Stomach (tissue), 4 donors: ENCODE results near the gene PRSS2.

ENCODE experiments used
- EP300 ChIP-seq: sonication (generic); formaldehyde crosslinking; IDR thresholded peaks from one replicate; pipeline ENCODE4 v1.6.1; 2017; ENCODE audit warnings: antibody characterized with exemption
- POLR2A ChIP-seq, 4 donors: fragments of 450-650 bp; IDR thresholded peaks; one replicate each; pipeline ENCODE4 v1.6.1; 2016; ENCODE audit warnings: antibody characterized with exemption in 4 of 4, control low read depth in 2 of 4, mild to moderate bottlenecking in 1 of 4, moderate library complexity in 1 of 4
- TF ChIP-seq, protein P1 (sequence below), 7 experiments: fragments of 450-650 bp in 4 of 7; fragments of 200-600 bp in 3 of 7; sonication (generic) in 3 of 7; IDR thresholded peaks; one replicate each; pipeline ENCODE4 v1.5.1; 2016 to 2019; ENCODE audit warnings: antibody characterized with exemption in 7 of 7, control low read depth in 2 of 7, mild to moderate bottlenecking in 1 of 7

DNA sequence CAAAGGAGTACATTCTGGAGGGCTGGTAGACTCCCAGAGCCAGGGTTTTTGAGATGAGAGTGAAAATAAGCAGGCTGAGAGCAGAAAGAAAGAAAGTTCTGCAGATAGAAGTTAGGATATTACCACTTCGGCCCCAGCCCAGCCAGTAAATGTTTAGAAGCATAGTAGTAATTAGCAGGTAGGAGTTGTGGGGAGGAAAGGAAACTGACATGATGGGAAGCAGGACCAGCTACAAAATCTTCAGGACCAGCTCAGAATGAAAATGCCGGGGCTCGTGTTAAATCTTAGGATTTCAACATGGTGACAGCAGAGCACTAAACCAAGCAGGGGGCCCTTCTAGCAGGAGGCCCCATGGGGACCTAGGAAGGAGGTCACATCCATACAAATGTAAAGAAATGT, 28.7 kb downstream of the PRSS2 start:
- TF ChIP-seq POLR2A (IDR thresholded peaks at IDR 0.05), result no peak
- TF ChIP-seq, protein P1, sequence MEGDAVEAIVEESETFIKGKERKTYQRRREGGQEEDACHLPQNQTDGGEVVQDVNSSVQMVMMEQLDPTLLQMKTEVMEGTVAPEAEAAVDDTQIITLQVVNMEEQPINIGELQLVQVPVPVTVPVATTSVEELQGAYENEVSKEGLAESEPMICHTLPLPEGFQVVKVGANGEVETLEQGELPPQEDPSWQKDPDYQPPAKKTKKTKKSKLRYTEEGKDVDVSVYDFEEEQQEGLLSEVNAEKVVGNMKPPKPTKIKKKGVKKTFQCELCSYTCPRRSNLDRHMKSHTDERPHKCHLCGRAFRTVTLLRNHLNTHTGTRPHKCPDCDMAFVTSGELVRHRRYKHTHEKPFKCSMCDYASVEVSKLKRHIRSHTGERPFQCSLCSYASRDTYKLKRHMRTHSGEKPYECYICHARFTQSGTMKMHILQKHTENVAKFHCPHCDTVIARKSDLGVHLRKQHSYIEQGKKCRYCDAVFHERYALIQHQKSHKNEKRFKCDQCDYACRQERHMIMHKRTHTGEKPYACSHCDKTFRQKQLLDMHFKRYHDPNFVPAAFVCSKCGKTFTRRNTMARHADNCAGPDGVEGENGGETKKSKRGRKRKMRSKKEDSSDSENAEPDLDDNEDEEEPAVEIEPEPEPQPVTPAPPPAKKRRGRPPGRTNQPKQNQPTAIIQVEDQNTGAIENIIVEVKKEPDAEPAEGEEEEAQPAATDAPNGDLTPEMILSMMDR (IDR thresholded peaks at IDR 0.05), result no peak
- no peak for TF ChIP-seq EP300
